ENCODE data around the gene NOS3. TPM values are rescaled to one million over a fixed set of nuclear protein-coding genes. Genes with fewer than 3 reads are reported as not detected.

The NOS3 gene
- total and polyA plus RNA-seq, 11 donors, result 8.9 to 49.4 (median 17.3) TPM

- no peak for TF ChIP-seq CTCF (IDR thresholded peaks at IDR 0.05)
- no peak for TF ChIP-seq POLR2A (IDR thresholded peaks at IDR 0.05)
- H3K9me3 ChIP-seq, result no peaks in the 10 kb centered on the region
- 52 to 58% (median 57%) methylated on average over 14 to 21 of the region's 21 CpGs for WGBS, 4 donors
- peak in 2 of 5 donors; percentile 28 to 60 for DNase-seq
- H3K27me3 ChIP-seq, result peaks cover 0 to 42% (median 5%) of the 10 kb centered on the region in 9 donors
- peaks cover 0 to 76% (median 23%) of the 10 kb centered on the region in 12 donors for H3K4me1 ChIP-seq
- peak overlapping the region in 11 of 12 donors; percentile 58 to 92 (median 80) for H3K27ac ChIP-seq
- peaks cover 0 to 11% (median 0%) of the 10 kb centered on the region in 9 donors for H3K36me3 ChIP-seq
- peak in 1 of 4 donors; percentile 0 for ATAC-seq
- intact Hi-C loops (cut with DNase I), result loop anchor here in 4 of 10 donors (5.0 to 10.0 kb wide), 2 partner anchors 50 to 53 kb away; no protein-coding TSS in a partner anchor
- peak overlapping the region in 3 of 12 donors; percentile 1 to 17 (median 7) for H3K4me3 ChIP-seq
Measured at GRCh38 chr7:150954986-150955518, 35.8 kb upstream of the NOS3 start.

- H3K36me3 ChIP-seq, result peaks cover 0 to 9% (median 0%) of the 10 kb centered on the region in 9 donors
- peak; percentile 12 to 62 (median 56) for ATAC-seq
- peak overlapping the region in 3 of 12 donors; percentile 1 to 17 (median 7) for H3K4me3 ChIP-seq
- peaks cover 0 to 79% (median 23%) of the 10 kb centered on the region in 12 donors for H3K4me1 ChIP-seq
- TF ChIP-seq CTCF (IDR thresholded peaks at IDR 0.05), result no peak
- TF ChIP-seq POLR2A (IDR thresholded peaks at IDR 0.05), result no peak
- H3K27ac ChIP-seq, result peak overlapping the region in 11 of 12 donors; percentile 58 to 92 (median 80)
- intact Hi-C loops (cut with DNase I), result loop anchor here in 5 of 10 donors (1.0 to 10.0 kb wide), 3 partner anchors 51 to 53 kb away; no protein-coding TSS in a partner anchor
- no peaks in the 10 kb centered on the region for H3K9me3 ChIP-seq
- WGBS, 4 donors, result 16 to 43% (median 29%) methylated on average over 9 to 38 of the region's 38 CpGs
- peak; percentile 58 to 86 (median 78) for DNase-seq
- peaks cover 0 to 46% (median 5%) of the 10 kb centered on the region in 9 donors for H3K27me3 ChIP-seq
Measured at GRCh38 chr7:150955519-150956394, 35.1 kb upstream of the NOS3 start.

GRCh38 chr7:150956395-150957132 is 34.3 kb upstream of the NOS3 start:
- Histone ChIP-seq H3K4me3 (no peak overlapping the region), H3K27ac (peak overlapping the region in 11 of 12 donors; percentile 47 to 92 (median 80)), H3K9me3 (no peaks in the 10 kb centered on the region), H3K27me3 (peaks cover 0 to 46% (median 5%) of the 10 kb centered on the region in 9 donors), H3K4me1 (peaks cover 0 to 87% (median 24%) of the 10 kb centered on the region in 12 donors), H3K36me3 (peaks cover 0 to under 1% (median 0%) of the 10 kb centered on the region in 9 donors)
- no peak for TF ChIP-seq POLR2A (IDR thresholded peaks at IDR 0.05)
- no peak for TF ChIP-seq CTCF (IDR thresholded peaks at IDR 0.05)
- WGBS, 4 donors, result 82 to 88% (median 84%) methylated on average over 7 to 9 of the region's 9 CpGs
- intact Hi-C loops (cut with DNase I), result loop anchor here in 5 of 10 donors (1.0 to 10.0 kb wide), 3 partner anchors 52 to 54 kb away; no protein-coding TSS in a partner anchor
- ATAC-seq (no peak), DNase-seq (peak in 2 of 5 donors; percentile 23 to 52)
